Kasumi-1 (cell line): ENCODE data around the gene LUC7L3.
A peak's percentile ranks its signal among the peaks of the same experiment; 100 is the strongest.
"Not testable (repeated sequence)": the region's sequence is repeated elsewhere in the genome, so short reads cannot be mapped to it uniquely, and the experiment has no call there.

Source experiments
- DNase-seq, 2 experiments: peaks; one replicate each; lab custom pipeline; 2025; lab: John Stamatoyannopoulos, UW

Gene LUC7L3

DNA sequence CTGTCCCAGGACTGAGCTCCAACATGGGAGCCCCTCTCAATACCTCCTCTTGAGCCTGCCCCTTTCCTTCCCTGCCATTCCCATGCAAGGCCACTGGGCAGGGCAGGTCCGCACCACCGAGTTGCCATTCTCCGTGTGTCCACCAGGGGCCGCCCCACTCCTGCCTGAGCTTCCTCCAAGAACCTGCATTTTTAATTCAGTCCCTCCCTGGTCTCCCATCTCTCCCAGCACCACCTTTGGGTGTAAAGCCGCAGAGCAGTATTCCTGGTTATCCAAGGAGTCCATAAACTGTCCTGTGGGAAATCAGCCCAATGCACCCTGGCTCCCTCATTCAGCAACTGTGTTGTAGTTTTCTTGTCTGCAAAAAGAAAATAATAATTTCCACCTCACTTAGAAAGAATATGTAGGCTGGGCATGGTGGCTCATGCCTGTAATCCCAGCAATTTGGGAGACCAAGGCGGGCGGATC lies 63.8 kb downstream of the LUC7L3 start:
- peak; percentile 93 to 95 for DNase-seq

DNA sequence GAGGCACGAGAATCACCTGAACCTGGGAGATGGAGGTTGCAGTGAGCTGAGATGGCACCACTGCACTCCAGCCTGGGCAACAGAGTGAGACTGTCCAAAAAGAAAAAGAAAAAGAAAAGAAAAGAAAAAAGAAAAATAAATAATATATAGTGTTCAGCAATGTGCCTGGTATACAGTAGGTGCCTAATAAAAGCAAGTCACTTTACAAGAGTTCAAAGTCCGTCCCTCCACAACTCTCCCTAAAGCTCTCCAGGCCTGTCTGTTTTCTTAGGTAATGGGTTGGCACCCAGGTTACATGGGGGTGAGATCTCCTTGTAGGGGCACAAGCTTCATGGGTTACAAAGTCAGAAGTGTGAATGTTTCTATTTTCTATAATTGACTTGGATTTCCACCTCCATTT lies 64.5 kb downstream of the LUC7L3 start:
- no peak for DNase-seq

DNA sequence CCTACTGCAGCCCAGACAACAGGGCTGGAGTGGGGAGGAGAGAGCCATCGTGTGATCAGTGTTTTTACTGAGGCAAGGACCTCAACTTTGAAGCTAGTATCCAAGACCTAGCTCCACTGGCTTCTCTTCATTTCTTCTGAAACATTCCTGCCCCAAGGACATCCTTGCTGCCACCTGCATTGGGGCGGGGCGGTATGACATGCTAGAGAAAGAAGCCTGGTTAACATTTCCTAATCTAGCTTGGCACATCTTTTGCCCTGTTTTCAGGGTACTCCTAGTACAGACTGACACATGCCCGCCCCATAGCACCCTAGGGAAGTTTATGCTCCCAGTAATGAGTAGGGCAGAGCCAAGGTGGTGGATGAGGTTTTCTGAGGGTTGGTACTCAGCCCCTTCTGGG lies 65.7 kb downstream of the LUC7L3 start:
- no peak for DNase-seq

DNA sequence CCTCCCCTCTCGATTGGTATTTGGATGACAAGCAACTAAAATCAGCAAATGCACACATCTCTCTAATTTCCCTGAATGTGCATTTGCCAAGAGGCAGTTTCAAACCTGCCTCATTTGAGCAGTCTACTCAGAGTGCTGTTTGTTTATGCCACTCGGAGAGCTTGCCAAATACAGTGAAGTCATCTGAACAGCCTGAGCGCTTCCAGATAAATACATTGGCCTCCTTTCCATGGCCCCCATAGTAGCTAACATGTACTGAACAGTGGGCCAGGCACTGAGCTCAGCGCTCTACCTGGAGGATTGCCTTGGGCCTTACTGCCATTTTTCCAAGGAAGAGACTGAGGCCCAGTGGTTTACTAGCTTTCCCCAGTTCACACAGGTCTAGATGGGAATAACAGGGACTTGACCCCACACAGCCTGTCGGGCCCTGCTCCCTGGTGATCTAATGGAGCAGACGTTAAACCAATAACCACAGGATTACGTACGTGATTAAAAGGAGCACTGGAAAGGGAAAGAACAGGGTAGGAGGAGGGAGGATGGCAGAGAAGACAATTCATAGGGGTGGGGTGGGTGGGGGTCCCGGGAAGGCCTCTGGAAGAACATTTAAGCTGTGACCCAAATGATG lies 66.7 kb downstream of the LUC7L3 start:
- no peak for DNase-seq

DNA sequence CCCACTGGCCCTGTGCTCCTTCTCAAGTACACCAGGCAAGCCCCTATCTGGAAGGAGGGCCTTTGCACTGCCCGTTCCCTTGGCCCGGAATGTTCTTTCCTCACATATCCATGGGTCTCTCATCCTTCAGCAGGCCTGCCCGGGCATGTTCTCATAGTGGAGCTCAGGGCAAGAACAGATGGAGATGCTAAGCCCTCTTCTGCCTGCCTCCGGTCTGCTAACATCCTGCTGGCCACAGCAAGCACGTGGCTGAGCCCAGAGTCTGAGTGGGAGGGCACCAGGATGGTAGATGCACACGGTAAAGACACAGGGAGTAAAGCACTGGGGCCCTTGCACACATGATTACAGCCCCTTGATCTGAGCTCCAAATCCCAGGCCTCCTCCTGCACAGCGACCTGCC lies 67.7 kb downstream of the LUC7L3 start:
- DNase-seq: no peak

DNA sequence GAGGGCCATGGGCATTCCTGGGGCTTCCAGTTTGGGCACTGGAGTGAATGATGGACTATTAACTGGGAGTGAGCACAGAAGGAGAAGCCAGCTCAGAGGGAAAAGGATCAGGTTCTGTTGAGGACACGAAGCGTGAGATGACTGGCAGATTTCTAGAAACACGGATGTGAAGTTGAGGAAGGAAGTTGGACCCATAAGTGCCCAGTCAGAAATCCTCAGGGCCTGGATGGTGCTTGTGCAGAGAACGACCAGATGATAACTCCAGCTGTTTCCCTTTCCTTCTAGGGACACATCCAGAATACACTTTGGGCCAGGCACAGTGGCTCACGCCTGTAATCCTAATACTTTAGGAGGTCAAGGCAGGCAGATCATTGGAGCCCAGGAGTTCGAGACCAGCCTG lies 71.2 kb downstream of the LUC7L3 start:
- DNase-seq: peak; percentile 56 to 59

DNA sequence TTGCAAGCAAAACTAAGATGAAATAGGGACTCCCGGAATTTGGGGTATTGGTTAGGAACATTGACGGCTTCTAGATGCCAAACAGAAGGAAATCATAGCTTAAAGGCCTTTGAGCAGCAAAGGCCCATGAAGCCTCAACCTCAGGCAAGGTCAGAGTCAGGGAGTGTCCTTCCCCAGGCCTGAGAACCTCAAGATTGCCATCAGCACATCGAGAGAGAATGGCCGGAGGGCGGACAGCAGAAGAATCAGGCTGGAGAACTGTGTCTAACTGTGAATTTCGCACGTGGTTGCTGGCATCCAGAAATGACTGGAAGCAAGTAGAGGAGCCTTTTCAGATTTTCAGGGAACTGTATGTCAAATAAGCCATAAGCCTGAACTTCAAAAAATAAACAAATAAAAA lies 72.7 kb downstream of the LUC7L3 start:
- DNase-seq: no peak

DNA sequence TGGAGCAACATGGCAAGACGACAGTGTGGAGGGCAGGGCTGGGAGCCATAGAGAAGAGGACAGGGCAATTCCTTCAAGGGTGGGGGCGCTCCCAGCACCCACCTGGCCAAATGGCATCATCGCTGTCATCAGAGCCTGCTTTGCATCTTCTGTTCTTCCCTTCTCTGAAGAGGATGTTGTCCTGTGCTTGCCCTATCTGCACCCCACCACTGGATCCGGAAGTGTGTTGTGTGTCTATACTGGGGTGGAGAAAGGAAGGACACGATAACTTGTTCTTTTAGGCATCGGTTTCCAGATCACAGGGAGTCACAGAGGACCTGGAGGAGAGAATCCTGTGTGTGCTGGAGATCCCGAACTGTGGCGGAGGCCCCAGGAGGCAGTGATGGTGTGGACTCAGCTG lies 73.6 kb downstream of the LUC7L3 start:
- DNase-seq: no peak

DNA sequence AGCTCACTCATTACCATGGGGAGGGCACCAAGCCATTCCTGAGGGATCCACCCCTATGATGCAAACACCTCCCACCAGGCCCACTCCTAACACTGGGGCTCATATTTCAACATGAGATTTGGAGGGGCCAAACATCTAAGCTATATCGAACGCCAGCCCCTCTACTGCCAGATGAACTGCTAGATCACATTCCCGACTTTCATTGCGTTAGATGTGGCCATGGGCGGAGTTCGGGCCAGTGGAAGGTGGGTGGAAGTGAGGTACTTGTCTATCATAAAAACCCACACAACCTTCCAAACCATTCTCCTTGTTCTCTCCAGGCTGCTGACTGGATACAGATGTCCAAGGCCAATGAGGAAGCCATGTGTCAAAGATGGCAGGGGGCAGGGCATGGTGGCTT lies 75.0 kb downstream of the LUC7L3 start:
- no peak for DNase-seq

DNA sequence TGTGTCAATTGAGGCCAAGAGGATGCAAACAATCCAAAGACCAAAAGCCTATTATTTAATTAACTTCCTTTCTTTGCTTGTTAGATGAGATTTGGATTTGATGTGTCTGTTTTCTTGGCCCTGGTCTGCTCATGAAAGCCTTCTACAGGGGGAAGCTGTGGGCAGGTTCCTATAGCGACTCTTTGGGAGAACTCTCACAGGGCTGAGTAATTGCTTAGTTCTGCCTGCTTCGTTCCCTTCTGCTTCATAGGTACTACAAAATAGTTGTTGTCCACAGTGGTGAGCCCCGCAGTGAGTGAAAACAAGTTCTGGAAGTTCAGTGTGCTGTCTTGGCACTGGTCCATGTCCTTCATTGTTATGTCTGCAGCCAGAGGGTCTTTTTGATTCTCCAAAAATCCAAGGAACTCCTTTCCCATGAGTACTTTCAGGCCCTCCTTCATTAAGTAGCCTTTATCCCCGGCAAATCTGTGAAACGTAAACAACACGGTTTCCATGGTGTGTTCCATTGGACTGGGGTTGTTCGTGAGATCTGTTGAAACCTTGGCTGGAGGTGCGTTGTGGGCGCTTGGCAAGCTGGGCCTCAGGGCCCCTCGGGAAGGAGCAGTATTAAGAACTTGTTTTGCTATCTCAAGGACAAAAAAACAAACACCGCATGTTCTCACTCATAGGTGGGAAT lies 77.9 kb downstream of the LUC7L3 start:
- DNase-seq: peak; percentile 64 to 65

DNA sequence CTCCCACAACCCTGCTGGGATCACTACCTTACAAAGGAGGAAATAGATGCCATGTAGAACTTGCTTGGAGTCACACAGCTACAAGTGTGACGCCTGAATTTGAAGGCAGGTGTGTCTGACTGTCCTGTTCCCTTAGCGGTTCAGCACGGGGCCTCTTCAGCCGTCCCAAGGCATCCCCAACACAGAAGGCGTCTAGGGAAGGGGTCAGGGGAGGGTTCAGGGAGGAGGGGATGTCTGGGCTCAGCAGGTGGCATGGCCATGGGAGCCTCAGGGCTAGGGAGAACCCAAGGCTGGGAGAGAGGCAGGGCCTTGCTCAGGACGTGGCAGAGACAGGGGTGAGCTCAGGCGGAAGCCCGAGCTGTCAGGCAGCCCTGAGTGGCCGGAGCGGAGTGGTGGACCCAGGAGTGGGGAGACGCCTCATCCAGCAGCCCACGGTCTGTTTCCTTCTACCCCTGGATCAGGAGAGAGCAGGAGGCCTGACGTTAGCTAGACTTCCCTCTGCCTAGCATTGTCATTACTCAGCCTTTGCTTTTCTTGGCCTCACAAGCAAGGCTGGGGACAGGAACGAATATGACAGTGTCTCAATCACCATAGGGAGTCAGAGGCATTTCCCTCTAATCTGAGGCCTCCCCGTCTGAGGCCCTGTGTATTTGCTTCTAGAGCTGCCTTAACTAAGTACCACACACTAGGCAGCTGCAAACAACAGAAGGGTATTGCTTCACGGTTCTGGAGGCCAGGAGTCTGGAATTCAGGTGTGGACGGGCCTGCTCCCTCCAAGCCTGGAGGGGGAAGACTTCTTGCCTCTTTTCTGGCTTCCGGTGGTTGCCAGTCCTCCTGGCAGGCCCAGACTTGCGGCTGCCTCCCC lies 79.3 kb downstream of the LUC7L3 start:
- DNase-seq: no peak

DNA sequence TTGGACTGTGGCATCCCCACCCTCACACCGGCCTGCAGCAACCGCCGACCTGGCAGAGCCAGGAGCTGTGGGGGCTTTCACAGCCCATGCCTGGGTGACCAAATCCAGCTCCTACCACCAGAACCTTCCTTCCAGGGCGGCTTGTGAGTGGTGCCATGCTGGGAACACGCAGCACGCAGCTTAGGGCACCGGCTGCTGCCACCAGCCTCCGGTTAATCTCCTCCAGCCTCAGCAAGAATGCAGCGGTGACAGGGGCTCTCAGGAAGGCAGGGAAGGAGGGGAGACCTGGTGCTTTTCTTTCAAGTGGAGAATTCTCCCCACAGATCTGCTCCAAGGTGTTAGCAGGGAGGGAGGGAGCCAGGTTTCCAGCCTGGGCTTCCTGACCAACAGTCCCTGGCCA lies 80.2 kb downstream of the LUC7L3 start:
- DNase-seq: no peak

DNA sequence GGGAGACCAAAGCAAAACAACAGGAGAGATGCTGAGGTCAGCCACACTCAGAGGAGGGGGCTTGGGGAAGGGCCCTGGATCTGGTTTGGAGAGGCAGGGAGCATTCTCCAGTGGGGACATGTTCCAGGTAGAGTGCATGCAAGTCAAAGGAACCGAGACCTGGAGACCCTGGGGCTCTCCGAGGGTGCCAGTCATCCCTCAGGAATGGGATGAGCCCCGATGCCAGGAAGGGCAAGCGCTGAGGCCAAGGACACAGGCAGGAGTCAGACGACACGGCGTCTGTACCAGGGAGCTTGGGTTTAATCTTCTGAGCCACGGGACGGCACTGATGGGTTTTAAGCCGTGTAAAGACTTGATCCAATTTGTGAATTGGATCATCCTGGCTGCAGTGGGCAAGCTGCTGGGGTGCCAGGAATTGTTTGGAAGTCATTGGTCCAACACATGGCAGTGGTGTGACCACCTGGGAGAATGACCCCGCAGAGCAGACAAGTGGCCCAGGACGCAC lies 80.8 kb downstream of the LUC7L3 start:
- DNase-seq: no peak

DNA sequence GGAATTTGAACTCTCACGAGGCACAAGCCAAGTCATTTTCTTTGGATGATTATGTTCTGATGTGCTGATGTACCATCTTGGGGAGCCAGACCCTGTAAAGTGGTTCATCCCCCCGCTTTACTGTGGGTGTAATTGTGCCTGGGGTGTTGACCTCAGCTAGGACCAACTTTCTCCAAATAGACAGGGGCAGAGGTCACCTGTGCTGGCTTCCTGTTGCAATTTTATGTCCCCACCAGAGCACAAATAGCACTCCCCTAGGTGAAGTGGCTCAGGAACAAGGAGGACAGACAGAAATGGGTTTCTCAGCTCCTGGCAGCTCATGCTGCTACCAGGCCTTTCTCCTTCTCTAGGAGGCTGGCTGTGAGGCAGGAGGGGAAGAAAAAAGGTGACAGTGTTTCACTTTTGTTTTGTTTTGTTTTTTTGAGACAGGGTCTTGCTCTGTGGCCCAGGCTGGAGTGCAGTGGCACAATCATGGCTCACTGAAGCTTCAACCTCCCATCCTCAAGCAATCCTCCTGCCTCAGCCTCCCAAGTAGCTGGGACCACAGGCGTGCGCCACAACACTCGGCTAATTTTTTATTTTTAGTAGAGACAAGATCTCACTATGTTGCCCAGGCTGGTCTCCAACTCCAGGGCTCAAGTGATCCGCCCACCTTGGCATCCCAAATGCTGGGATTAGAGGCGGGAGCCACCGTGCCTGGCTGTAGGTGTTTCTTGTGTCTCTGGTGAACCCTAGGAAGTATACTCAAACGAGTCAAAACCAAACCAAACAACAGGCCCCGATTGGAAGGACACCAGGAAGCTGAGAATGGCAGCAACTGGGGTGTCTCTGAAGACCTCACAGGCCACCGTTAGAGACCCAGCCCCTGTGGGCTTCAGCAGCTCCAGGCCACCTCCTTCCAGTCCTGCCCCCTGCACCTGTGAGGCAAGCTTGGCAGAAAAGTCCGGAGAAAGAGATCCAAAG lies 83.5 kb downstream of the LUC7L3 start:
- DNase-seq: no peak

DNA sequence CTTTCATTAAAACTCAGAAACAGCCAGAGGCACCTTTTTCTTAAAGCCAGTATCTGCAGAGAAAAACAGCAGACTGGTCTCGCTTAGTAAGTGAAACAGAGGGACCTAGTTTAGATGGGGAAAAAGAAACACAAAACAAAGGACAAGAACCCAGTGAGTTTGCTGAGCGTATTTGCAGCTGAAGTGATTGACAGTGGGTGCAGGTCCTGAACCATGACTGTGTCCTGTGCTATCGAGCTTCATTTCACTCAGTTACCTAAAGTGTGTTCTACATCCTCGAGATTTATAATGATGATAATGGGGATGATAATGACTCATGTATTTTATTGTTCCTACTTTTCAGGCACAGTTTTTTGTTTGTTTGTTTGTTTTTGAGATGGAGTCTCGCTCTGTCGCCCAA lies 84.3 kb downstream of the LUC7L3 start:
- no peak for DNase-seq

DNA sequence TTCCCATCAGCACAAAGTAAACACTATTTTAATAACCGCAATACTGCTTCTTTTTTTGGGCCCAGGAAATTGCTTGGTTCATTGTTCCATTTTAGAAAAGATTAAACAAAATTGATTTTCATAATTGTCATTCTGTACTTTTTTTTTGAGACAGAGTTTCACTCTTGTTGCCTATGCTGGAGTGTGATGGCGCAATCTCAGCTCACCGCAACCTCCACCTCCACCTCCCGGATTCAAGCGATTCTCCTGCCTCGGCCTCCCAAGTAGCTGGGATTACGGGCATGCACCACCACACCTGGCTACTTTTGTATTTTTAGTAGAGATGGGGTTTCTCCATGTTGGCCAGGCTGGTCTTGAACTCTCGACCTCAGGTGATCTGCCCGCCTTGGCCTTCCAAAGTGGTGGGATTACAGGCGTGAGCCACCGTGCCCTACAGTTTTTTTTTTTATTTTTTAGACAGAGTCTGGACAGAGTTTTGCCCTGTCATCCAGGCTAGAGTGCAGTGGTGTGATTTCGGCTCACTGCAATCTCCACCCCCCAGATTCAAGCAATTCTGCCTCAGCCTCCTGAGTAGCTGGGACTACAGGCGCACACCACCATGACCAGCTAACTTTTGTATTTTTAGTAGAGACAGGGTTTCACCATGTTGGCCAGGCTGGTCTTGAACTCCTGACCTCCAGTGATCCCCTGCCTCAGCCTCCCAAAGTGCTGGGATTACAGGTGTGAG lies 85.5 kb downstream of the LUC7L3 start:
- not testable (repeated sequence) for DNase-seq

DNA sequence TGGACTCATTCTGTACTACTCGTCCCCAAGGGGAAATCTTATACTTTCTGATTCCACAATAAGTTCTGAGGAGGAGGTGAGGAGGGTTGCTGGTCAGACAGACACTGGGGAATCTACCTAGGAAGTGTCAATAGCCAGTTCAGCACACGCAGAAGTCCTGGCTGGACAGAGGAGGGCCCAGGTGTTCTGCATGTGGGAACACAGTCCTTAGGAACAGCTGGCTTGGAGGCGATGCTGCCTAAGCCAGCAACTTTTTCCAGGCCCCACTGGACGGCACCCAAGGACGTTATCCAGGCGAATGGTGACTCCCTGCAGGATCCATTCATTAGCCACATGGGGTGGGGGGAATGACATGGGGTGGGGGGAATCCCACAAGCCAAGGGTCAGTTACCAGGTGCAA lies 86.1 kb downstream of the LUC7L3 start:
- no peak for DNase-seq
